Measurements from ENCODE around the gene MCRIP2. TPM values are rescaled to one million over a fixed set of nuclear protein-coding genes. Genes with fewer than 3 reads are reported as not detected.

Gene MCRIP2
- total RNA-seq, 4 donors from 2014 or later, result 19.2 to 60.7 (median 39.7) TPM

- TF ChIP-seq CTCF (IDR thresholded peaks at IDR 0.05; ENCODE audit: low read depth), result no peak
Observed at GRCh38 chr16:662597-662996, 21.0 kb downstream of the MCRIP2 start.

- TF ChIP-seq CTCF (IDR thresholded peaks at IDR 0.05; ENCODE audit: low read depth), result no peak
Observed at GRCh38 chr16:666572-666971, 24.9 kb downstream of the MCRIP2 start.

GRCh38 chr16:667113-667779, 25.6 kb downstream of the MCRIP2 start:
- TF ChIP-seq CTCF (IDR thresholded peaks at IDR 0.05; ENCODE audit: low read depth), result no peak

GRCh38 chr16:667780-668518, 26.3 kb downstream of the MCRIP2 start, which contains the start of gene RHOT2:
TSS of gene RHOT2 (plus strand) at chr16:668132. CDS start at chr16:668200, 68 bp downstream.
- no peak for TF ChIP-seq CTCF (IDR thresholded peaks at IDR 0.05; ENCODE audit: low read depth)

GRCh38 chr16:668519-669171, 27.0 kb downstream of the MCRIP2 start:
- TF ChIP-seq CTCF (IDR thresholded peaks at IDR 0.05; ENCODE audit: low read depth), result no peak

- no peak for TF ChIP-seq CTCF (IDR thresholded peaks at IDR 0.05; ENCODE audit: low read depth)
Observed at GRCh38 chr16:669666-670065, 28.0 kb downstream of the MCRIP2 start.

All from subcutaneous adipose tissue (tissue), 4 donors.